HepG2 (cell line): ENCODE data around the gene WSB1.

Experiments used
- ARID5B ChIP-seq: IDR thresholded peaks from 2 replicates; pipeline ENCODE4 v1.4.0; 2020; ENCODE audit warnings: mild to moderate bottlenecking, missing genetic modification reagents
- ATF2 ChIP-seq: sonication (generic); formaldehyde crosslinking; IDR thresholded peaks from 2 replicates; pipeline ENCODE4 v1.4.0; 2020; ENCODE audit warnings: missing genetic modification reagents
- ATF3 ChIP-seq: sonication (generic); formaldehyde crosslinking; IDR thresholded peaks from 2 replicates; pipeline ENCODE4 v1.4.0; 2020; ENCODE audit warnings: missing genetic modification reagents
- MEIS2 ChIP-seq: sonication (generic); formaldehyde crosslinking; IDR thresholded peaks from 2 replicates; pipeline ENCODE4 v1.9.0; 2021; ENCODE audit warnings: mild to moderate bottlenecking, missing genetic modification reagents
- MXI1 ChIP-seq: IDR thresholded peaks from 3 replicates; pipeline ENCODE4 v1.6.1; 2012; ENCODE audit warnings: low read depth, low read length, inconsistent platforms, borderline replicate concordance
- PATZ1 ChIP-seq: sonication (generic); formaldehyde crosslinking; IDR thresholded peaks from 2 replicates; pipeline ENCODE4 v1.4.0; 2020; ENCODE audit warnings: missing genetic modification reagents
- PAX8 ChIP-seq: sonication (generic); formaldehyde crosslinking; IDR thresholded peaks from 2 replicates; pipeline ENCODE4 v1.8.0; 2022; ENCODE audit warnings: mild to moderate bottlenecking, missing genetic modification reagents, borderline replicate concordance
- PTBP1 ChIP-seq: fragments of 200-400 bp; formaldehyde crosslinking; IDR thresholded peaks from 2 replicates; pipeline ENCODE4 v1.6.1; 2018; ENCODE audit warnings: low read length, low read depth; ENCODE audit not compliant: poor library complexity, severe bottlenecking
- RBM39 ChIP-seq: fragments of 200-400 bp; formaldehyde crosslinking; IDR thresholded peaks from one replicate; pipeline ENCODE4 v1.6.1; 2018; ENCODE audit warnings: antibody characterized with exemption, mild to moderate bottlenecking, low read depth, low read length; ENCODE audit not compliant: poor library complexity, severe bottlenecking
- SNAPC5 ChIP-seq: sonication (generic); formaldehyde crosslinking; IDR thresholded peaks from 2 replicates; pipeline ENCODE4 v1.8.1; 2023; ENCODE audit warnings: mild to moderate bottlenecking, missing genetic modification reagents, borderline replicate concordance
- YY1 ChIP-seq: IDR thresholded peaks from 2 replicates; pipeline ENCODE4 v1.6.1; 2011; ENCODE audit warnings: low read length, low read depth, moderate library complexity, mild to moderate bottlenecking; ENCODE audit not compliant: insufficient read depth, insufficient replicate concordance
- TF ChIP-seq, protein P1 (sequence below): sonication (generic); formaldehyde crosslinking; IDR thresholded peaks from 2 replicates; pipeline ENCODE4 v1.5.0; 2020; ENCODE audit warnings: mild to moderate bottlenecking, missing genetic modification reagents, moderate library complexity
- TF ChIP-seq, protein P2 (sequence below): fragments of 450-650 bp; IDR thresholded peaks from 2 replicates; pipeline ENCODE4 v1.6.1; 2016
- TF ChIP-seq, protein P3 (sequence below): IDR thresholded peaks from 2 replicates; pipeline ENCODE4 v1.6.1; 2016

DNA sequence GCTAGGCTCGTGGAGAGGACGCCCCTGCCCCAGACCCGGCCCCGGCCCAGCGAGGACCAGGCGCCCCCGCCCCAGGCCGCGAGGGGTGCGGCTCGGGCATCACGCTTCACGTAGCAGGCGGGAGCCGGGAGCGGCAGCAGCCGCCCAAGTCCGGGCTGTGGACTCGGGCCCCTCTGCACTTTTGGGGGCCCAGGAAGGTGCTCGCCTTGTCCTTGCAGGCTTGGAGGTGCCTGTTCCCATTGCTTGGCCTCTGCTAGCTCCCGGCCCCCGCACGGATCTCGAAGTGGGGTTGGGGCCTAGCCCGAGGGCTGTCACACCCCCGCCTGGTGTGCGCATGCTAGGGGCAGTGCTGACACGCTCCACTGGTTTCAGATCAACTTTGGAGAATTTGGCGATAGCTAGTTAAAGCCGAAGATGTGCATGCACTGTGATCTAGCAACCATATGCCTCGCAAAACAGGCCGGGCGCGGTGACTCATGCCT lies 55.7 kb downstream of the WSB1 start:
- no peak for TF ChIP-seq ATF3 (CRISPR knock-in tag)
- TF ChIP-seq, protein P1, sequence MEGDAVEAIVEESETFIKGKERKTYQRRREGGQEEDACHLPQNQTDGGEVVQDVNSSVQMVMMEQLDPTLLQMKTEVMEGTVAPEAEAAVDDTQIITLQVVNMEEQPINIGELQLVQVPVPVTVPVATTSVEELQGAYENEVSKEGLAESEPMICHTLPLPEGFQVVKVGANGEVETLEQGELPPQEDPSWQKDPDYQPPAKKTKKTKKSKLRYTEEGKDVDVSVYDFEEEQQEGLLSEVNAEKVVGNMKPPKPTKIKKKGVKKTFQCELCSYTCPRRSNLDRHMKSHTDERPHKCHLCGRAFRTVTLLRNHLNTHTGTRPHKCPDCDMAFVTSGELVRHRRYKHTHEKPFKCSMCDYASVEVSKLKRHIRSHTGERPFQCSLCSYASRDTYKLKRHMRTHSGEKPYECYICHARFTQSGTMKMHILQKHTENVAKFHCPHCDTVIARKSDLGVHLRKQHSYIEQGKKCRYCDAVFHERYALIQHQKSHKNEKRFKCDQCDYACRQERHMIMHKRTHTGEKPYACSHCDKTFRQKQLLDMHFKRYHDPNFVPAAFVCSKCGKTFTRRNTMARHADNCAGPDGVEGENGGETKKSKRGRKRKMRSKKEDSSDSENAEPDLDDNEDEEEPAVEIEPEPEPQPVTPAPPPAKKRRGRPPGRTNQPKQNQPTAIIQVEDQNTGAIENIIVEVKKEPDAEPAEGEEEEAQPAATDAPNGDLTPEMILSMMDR (CRISPR knock-in tag), result no peak
- TF ChIP-seq MEIS2, result no peak
- no peak for TF ChIP-seq RBM39
- TF ChIP-seq, protein P2, sequence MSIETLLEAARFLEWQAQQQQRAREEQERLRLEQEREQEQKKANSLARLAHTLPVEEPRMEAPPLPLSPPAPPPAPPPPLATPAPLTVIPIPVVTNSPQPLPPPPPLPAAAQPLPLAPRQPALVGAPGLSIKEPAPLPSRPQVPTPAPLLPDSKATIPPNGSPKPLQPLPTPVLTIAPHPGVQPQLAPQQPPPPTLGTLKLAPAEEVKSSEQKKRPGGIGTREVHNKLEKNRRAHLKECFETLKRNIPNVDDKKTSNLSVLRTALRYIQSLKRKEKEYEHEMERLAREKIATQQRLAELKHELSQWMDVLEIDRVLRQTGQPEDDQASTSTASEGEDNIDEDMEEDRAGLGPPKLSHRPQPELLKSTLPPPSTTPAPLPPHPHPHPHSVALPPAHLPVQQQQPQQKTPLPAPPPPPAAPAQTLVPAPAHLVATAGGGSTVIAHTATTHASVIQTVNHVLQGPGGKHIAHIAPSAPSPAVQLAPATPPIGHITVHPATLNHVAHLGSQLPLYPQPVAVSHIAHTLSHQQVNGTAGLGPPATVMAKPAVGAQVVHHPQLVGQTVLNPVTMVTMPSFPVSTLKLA, result no peak
- no peak for TF ChIP-seq PTBP1
- TF ChIP-seq PAX8 (CRISPR knock-in tag), result no peak
- no peak for TF ChIP-seq ARID5B (CRISPR knock-in tag)
- TF ChIP-seq PATZ1 (CRISPR knock-in tag), result no peak
- TF ChIP-seq ATF2 (CRISPR knock-in tag), result no peak
- no peak for TF ChIP-seq MXI1
- TF ChIP-seq, protein P3, sequence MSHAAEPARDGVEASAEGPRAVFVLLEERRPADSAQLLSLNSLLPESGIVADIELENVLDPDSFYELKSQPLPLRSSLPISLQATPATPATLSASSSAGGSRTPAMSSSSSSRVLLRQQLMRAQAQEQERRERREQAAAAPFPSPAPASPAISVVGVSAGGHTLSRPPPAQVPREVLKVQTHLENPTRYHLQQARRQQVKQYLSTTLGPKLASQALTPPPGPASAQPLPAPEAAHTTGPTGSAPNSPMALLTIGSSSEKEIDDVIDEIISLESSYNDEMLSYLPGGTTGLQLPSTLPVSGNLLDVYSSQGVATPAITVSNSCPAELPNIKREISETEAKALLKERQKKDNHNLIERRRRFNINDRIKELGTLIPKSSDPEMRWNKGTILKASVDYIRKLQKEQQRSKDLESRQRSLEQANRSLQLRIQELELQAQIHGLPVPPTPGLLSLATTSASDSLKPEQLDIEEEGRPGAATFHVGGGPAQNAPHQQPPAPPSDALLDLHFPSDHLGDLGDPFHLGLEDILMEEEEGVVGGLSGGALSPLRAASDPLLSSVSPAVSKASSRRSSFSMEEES, result no peak
- TF ChIP-seq SNAPC5, result no peak
- TF ChIP-seq YY1, result no peak
